T-helper 1 cell (primary cell): ENCODE data around the gene CRNKL1.

ENCODE experiments used
- DNase-seq, 5 donors: peaks; one replicate each; pipeline ENCODE4 v3.0.0-alpha.2; 2012 to 2020

Gene CRNKL1

DNA sequence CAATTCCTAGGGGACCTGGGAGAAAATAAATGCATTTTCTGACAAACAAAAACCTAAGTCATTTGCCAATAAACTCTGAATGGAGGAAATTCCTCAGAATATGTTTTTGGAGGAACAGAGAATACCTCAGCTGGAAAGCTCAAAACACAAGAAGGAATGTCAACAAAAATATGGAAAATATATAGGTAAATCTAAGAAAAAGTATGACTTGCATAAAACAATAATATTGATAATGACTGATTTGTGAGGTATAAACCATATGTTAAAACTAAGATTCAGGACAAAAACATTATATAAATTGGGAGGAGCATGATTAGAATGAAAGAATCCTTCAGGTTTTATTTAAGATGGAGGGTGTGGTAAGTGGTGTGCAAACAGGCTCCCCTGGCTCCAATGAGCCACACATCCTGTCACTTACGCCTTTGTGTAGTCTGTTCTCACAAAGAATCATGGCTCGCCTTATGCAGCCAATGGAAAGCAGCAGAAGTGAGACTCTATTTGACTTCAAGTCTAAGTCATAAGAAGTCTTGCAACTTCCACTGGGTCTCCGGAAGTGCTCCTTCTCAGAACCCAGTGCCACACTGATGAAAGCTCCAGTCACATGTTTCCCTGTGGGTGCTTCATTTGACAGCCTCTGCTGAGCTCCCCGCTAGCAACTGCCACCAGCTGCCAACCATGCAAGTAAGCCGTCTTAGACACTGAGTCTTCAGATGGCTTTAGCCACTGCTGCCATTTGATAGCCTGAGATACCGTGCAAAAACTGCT lies 8.2 kb upstream of the CRNKL1 start:
- DNase-seq: peak in 1 of 5 donors; percentile 2

GRCh38 chr20:20051767-20052073 lies 546 bp downstream of the CRNKL1 start:
- peak in 1 of 5 donors; percentile 3 for DNase-seq

- DNase-seq: no peak
Observed at GRCh38 chr20:20039752-20040387, 12.4 kb downstream of the CRNKL1 start.

GRCh38 chr20:20038586-20038985 lies 13.7 kb downstream of the CRNKL1 start:
- no peak for DNase-seq

DNA sequence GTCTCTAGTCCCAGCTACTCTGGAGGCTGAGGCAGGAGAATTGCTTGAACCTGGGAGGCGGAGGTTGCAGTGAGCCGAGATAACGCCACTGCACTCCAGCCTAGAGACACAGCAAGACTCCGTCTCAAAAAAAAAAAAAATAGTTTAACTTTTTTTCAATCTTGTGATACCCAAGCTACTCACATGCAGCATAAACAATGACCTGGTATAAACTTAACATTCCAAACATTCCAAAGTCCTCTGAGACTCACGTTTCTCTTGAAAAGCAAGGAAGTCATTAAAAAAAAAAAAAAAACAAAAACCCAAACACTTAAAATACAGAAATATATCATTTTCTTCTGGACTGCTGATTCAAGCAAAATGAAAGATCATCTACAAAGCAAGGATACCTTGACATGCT lies 14.3 kb downstream of the CRNKL1 start:
- DNase-seq: no peak

- no peak for DNase-seq
Observed at GRCh38 chr20:20036756-20037155, 15.5 kb downstream of the CRNKL1 start.

GRCh38 chr20:20034486-20034885 lies 17.8 kb downstream of the CRNKL1 start:
- DNase-seq: no peak

- DNase-seq: no peak
Observed at GRCh38 chr20:20031790-20032189, 20.5 kb downstream of the CRNKL1 start.

DNA sequence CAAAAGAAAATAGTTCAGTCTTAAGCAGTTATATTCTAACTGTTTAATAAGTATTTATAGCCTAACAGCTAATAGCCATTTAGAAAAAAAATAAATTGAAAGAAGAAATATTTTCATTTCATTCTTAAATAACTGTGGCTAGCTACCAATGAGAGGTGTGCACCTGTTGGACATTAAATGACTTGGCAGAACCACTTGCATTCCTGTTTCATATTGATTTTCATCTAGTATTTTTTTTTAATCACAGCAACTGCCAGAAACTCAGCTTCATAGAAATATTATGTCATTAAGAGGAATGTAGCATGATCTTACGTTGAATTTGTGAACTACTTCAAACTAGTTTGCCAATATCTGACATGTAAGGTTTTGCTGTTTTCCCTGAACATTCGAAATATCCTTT lies 25.0 kb downstream of the CRNKL1 start:
- DNase-seq: no peak

GRCh38 chr20:20024942-20025341 lies 27.3 kb downstream of the CRNKL1 start:
- no peak for DNase-seq

GRCh38 chr20:20023395-20023794 lies 28.9 kb downstream of the CRNKL1 start:
- DNase-seq: no peak

GRCh38 chr20:20022498-20022897 lies 29.8 kb downstream of the CRNKL1 start:
- peak in 1 of 5 donors; percentile 58 for DNase-seq

- no peak for DNase-seq
Observed at GRCh38 chr20:20021835-20022234, 30.4 kb downstream of the CRNKL1 start.

GRCh38 chr20:20020908-20021307 lies 31.4 kb downstream of the CRNKL1 start:
- DNase-seq: no peak

DNA sequence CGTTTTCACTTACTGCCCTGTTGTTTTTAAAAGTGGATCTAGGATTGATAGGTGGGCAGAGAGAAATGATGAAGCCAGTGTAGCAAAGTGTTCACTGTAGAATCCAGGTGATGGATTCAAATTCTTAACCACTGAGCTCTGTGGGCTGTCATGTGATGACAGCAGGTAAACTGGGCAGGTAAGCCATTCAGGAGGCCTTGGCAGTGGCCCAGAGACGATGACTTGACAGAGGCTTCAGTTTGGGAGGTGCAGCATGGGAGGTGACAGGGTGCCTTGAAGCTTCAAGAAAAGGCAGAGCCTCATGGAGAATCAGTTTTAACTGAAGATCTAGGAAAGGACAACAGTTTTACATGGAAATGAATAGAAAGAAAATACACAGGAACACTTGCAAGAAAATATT lies 33.1 kb downstream of the CRNKL1 start:
- no peak for DNase-seq

GRCh38 chr20:20018366-20018765 lies 33.9 kb downstream of the CRNKL1 start:
- DNase-seq: no peak

GRCh38 chr20:20017844-20018185 lies 34.5 kb downstream of the CRNKL1 start:
- peak in 1 of 5 donors; percentile 16 for DNase-seq

DNA sequence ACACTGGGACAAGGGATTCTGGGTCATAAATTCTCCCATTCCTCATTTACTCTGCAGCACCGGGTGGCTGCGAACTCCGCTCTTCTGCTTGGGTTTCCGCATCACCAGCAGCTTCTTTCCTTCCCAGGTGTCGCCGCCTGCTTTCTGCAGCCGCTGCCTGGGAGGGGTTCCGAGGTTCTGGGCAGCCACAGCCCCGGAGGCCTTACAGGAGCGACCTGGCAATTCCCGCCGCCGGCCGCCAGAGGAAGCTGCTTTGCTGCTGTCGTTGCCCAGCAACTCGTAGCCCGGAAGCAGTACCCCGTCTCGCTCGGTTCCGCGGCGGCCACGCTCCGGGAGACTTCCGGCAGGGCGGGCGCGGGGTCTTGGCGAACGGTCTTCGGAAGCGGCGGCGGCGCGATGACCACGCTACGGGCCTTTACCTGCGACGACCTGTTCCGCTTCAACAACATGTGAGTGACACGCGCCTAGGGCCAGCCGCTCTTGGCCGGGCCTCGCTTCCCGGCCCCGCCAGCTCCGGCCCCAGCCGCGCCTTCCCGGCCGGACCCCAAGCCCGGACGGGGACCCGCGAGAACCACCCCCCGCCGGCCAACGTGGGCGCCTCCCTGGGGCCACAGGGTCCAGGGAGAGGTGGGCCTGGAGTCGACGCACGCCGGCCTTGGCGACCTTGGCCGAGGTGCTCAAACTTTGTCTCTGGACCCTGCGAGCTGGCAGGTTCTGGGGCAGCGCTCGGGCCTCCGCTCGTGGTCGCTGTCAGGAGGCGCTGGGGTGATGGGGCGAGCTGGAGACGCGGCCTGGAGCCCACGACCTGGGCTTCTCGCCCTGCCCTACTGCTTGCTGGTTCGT lies 35.0 kb downstream of the CRNKL1 start, which contains the start of gene NAA20:
TSS of gene NAA20 (plus strand) at position 362 of the 843 bp plus-strand sequence. CDS start at position 397, 35 bp downstream.
- peak; percentile 81 to 90 (median 87) for DNase-seq

DNA sequence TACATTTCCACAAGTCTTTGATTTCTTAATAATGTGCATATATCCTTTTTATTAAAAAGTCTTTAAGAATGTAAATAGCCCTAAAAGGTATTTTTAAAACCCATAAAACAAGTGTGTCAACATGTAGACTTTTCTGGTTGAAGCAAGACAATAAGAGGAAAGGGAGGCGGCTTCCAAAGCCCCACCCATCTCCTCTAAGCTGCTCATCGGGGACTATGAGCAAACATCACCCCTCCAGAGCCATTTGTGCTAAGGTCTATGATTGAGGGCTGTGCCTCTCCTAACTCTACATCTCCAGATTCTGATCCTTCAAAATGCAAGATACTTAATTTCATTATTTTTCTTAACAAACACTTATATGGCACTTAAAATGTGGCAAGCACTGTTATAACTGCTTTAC lies 37.6 kb downstream of the CRNKL1 start:
- no peak for DNase-seq

GRCh38 chr20:20012541-20012940 lies 39.7 kb downstream of the CRNKL1 start:
- no peak for DNase-seq

DNA sequence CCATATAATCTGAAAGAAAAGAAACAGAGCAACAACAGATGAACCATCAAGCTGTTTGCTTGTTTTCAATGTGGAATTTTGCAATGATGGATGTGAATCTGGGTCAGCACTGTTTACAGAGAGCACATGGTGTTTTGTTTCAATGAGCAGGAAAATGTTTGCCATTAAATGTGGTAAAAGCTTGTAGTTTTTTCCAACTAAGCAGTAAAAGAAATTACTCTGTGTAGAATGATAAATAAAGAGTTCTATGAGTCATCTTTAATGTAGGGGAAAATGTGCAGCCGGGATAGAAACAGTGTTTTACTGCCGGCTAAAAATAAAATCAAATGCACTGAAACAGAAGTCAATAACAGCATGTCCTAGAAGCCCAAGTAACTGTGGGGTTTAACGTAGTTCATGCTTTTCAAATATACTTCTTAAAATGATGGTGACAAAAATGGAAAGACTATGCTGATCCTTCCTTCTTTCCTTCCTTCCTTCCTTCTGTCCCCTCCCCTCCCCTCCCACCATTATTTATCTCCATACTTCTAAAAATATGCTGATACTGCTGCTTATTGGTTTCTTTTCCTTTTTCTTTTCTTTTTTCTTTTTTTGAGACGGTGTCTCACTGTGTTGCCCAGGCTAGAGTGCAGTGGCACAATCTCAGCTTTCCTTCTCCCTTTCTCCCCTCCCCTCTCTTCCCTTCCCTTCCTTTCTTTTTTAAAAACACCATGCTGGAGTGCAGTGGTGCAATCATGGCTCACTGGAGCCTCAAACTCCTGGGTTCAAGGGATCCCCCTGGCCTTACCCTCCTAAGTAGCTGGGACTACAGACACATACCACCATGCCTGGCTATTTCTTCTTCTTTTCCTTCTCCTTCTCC lies 41.4 kb downstream of the CRNKL1 start:
- DNase-seq: no peak

GRCh38 chr20:20009784-20010253 lies 42.4 kb downstream of the CRNKL1 start:
- DNase-seq: no peak

- no peak for DNase-seq
Observed at GRCh38 chr20:20005342-20005741, 46.9 kb downstream of the CRNKL1 start.
